ENCODE measurements around the gene CHKB. TPM values are rescaled to one million over a fixed set of nuclear protein-coding genes. Genes with fewer than 3 reads are reported as not detected.
A peak's percentile ranks its signal among the peaks of the same experiment; 100 is the strongest.

CHKB gene
- total and polyA plus RNA-seq, 10 of the 15 experiments (the other 5 are each of a cell fraction or from before 2014, with no cell fraction given): 10.0 to 93.9 (median 57.0) TPM

GRCh38 chr22:50628543-50629134, 46.0 kb upstream of the CHKB start:
- BruUV-seq (replicated peaks): no TSS peak
- Histone ChIP-seq H3K4me3 (peak overlapping the region; percentile 84), H3K27me3 (replicated peaks in 1 of 2; ENCODE audit: control insufficient read depth in 2 of 2, insufficient read depth in 2 of 2, low read length in 1 of 2) (no peaks in the 10 kb centered on the region), H3K36me3 (ENCODE audit: control insufficient read depth in 2 of 2, insufficient read depth in 2 of 2, low read length in 1 of 2) (no peaks in the 10 kb centered on the region; a peak in 2 of 4 replicates), H3K79me2 (ENCODE audit: control insufficient read depth, insufficient read depth, low read length) (peaks cover 11% of the 10 kb centered on the region), H3K9ac (ENCODE audit: control insufficient read depth, insufficient read depth, low read length) (peak overlapping the region; percentile 76), H3K9me3 (replicated peaks; ENCODE audit: control insufficient read depth, insufficient read depth, low read length) (no peaks in the 10 kb centered on the region), H3K4me2 (ENCODE audit: control insufficient read depth, insufficient read depth) (peak overlapping the region; percentile 61), H4K20me1 (ENCODE audit: control insufficient read depth, insufficient read depth) (no peaks in the 10 kb centered on the region), H3K27ac (ENCODE audit: control insufficient read depth, insufficient read depth) (peak overlapping the region; percentile 42; the same call in 1 of the 2 replicates), H2AFZ (ENCODE audit: control insufficient read depth, low read depth, low read length) (peak overlapping the region; percentile 93), H3K4me1 (ENCODE audit: control insufficient read depth, insufficient read depth, low read length) (peaks cover 5% of the 10 kb centered on the region)
- ChIA-PET SMC1A (ENCODE audit: uncharacterized antibody, unreplicated experiment) (no interaction called here), CTCF (interaction anchor here (1.3 kb wide), 1 partner anchor 103 kb away, joined by 3 read pairs; the partner anchor contains the start of gene SCO2), POLR2A (interaction anchor here (1.0 to 2.2 kb wide), 2 partner anchors 46 to 89 kb away, joined by 5 to 6 read pairs; partner anchors contain the start of gene CHKB), RAD21 (ENCODE audit: unreplicated experiment) (no interaction called here)
- no peak for DNase-seq (ENCODE audit: low read depth, low spot score)
- ATAC-seq: no peak; the same call in 2 of the 3 replicates
- WGBS (ENCODE audit: insufficient coverage, insufficient replicate concordance, low lambda C conversion rate, missing lambda C conversion rate): 49% methylated on average over 16 of the region's 16 CpGs
- in situ Hi-C loops (cut with MboI) (no loop called here), intact Hi-C loops (cut with micrococcal nuclease; ENCODE audit: unreplicated experiment) (no loop called here)
- peak; percentile 84 for FAIRE-seq
- TF ChIP-seq, protein P1, sequence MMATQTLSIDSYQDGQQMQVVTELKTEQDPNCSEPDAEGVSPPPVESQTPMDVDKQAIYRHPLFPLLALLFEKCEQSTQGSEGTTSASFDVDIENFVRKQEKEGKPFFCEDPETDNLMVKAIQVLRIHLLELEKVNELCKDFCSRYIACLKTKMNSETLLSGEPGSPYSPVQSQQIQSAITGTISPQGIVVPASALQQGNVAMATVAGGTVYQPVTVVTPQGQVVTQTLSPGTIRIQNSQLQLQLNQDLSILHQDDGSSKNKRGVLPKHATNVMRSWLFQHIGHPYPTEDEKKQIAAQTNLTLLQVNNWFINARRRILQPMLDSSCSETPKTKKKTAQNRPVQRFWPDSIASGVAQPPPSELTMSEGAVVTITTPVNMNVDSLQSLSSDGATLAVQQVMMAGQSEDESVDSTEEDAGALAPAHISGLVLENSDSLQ (IDR thresholded peaks at IDR 0.05): no peak; the same call in 1 of the 2 replicates
- TF ChIP-seq KDM1A (IDR thresholded peaks at IDR 0.05; ENCODE audit: borderline replicate concordance) (no peak), MLLT1 (IDR thresholded peaks at IDR 0.05) (peak; percentile 95), SUPT20H (IDR thresholded peaks at IDR 0.05; ENCODE audit: borderline replicate concordance, control insufficient read depth, low read depth, low read length) (no peak), NR2C2 (IDR thresholded peaks at IDR 0.05; ENCODE audit: borderline replicate concordance, control insufficient read depth, insufficient read length, low read depth) (peak; percentile 32), HDAC6 (IDR thresholded peaks at IDR 0.05; ENCODE audit: unreplicated experiment) (no peak), HDGF (IDR thresholded peaks at IDR 0.05) (peak; percentile 99), MXI1 (IDR thresholded peaks at IDR 0.05; ENCODE audit: low read depth, low read length) (no peak), BHLHE40 (IDR thresholded peaks at IDR 0.05; ENCODE audit: borderline replicate concordance in 1 of 2, low read depth in 2 of 2, low read length in 1 of 2) (peak in 1 of 2 experiments; percentile 19; a peak in 1 of 4 replicates), IRF5 (IDR thresholded peaks at IDR 0.05; ENCODE audit: borderline replicate concordance) (peak; percentile 68), MTA2 (IDR thresholded peaks at IDR 0.05; ENCODE audit: low read depth) (peak; percentile 59), BMI1 (IDR thresholded peaks at IDR 0.05; ENCODE audit: borderline replicate concordance) (peak; percentile 26; the same call in 1 of the 2 replicates)
- TF ChIP-seq, protein P2, sequence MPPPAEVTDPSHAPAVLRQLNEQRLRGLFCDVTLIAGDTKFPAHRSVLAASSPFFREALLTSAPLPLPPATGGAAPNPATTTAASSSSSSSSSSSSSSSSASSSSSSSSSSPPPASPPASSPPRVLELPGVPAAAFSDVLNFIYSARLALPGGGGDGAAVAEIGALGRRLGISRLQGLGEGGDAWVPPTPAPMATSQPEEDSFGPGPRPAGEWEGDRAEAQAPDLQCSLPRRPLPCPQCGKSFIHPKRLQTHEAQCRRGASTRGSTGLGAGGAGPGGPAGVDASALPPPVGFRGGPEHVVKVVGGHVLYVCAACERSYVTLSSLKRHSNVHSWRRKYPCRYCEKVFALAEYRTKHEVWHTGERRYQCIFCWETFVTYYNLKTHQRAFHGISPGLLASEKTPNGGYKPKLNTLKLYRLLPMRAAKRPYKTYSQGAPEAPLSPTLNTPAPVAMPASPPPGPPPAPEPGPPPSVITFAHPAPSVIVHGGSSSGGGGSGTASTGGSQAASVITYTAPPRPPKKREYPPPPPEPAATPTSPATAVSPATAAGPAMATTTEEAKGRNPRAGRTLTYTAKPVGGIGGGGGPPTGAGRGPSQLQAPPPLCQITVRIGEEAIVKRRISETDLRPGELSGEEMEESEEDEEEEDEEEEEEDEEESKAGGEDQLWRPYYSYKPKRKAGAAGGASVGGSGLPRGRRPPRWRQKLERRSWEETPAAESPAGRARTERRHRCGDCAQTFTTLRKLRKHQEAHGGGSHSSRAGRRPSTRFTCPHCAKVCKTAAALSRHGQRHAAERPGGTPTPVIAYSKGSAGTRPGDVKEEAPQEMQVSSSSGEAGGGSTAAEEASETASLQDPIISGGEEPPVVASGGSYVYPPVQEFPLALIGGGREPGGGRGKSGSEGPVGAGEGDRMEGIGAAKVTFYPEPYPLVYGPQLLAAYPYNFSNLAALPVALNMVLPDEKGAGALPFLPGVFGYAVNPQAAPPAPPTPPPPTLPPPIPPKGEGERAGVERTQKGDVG (CRISPR knock-in tag; IDR thresholded peaks at IDR 0.05): no peak

Data from GM12878 (cell line).